GM12878 (cell line): ENCODE results near the gene ABCA7. TPM values are rescaled to one million over a fixed set of nuclear protein-coding genes. Genes with fewer than 3 reads are reported as not detected.

Experiments used
- ATAC-seq: fragments of 200-7000 bp; cut with Tn5 transposase; 3 replicates; pipeline ENCODE4 v1.9.1; 2020; ENCODE audit warnings: mild to moderate bottlenecking, moderate library complexity
- BruUV-seq: library from RNA; stranded (reverse); fragments of 400-500 nt; replicated peaks from 2 replicates; lab custom pipeline; 2021; lab: Mats Ljungman, UMichigan
- CTCF ChIA-PET: fragments of 300-600 bp; sonication (Branson Sonifier 250); formaldehyde crosslinking; extraction: SDS; loops from one replicate; lab custom pipeline; 2021; ENCODE audit warnings: inconsistent platforms; lab: Yijun Ruan, JAX
- POLR2A ChIA-PET: fragments of 350-600 bp; formaldehyde crosslinking; extraction: SDS; loops from one replicate; lab custom pipeline; 2021; ENCODE audit warnings: inconsistent platforms; lab: Charles Lee
- RAD21 ChIA-PET: fragments of 300-600 bp; sonication (Branson Sonifier 250); formaldehyde crosslinking; loops from one replicate; lab custom pipeline; 2023; ENCODE audit warnings: antibody characterized with exemption; ENCODE audit not compliant: unreplicated experiment; lab: Charles Lee
- SMC1A ChIA-PET: fragments of 300-600 bp; sonication (Branson Sonifier 250); formaldehyde crosslinking; loops from one replicate; lab custom pipeline; 2023; ENCODE audit not compliant: unreplicated experiment, uncharacterized antibody; lab: Charles Lee
- DNase-seq: peaks from one replicate; pipeline ENCODE4 v3.0.0-alpha.2; 2011; ENCODE audit warnings: low read depth, low spot score
- FAIRE-seq: peaks from 3 replicates; lab custom pipeline; 2011; peaks lifted over from hg19 to GRCh38; lab: Jason Lieb, UNC
- H2AFZ ChIP-seq: 2 replicates; pipeline ENCODE4 v1.6.0; 2011; ENCODE audit warnings: low read depth, low read length, control low read depth; ENCODE audit not compliant: control insufficient read depth
- H3K27ac ChIP-seq: 2 replicates; pipeline ENCODE4 v1.5.1; 2011; ENCODE audit warnings: control low read depth; ENCODE audit not compliant: control insufficient read depth, insufficient read depth
- H3K27me3 ChIP-seq, 2 experiments: replicated peaks in 1 of 2; 2 replicates each; pipeline versions ENCODE4 v1.6.0 to v1.6.1; 2011; ENCODE audit warnings: low read length in 1 of 2; ENCODE audit not compliant: control insufficient read depth in 2 of 2, insufficient read depth in 2 of 2
- H3K36me3 ChIP-seq, 2 experiments: 2 replicates each; pipeline ENCODE4 v1.5.1; 2011; ENCODE audit warnings: low read length in 1 of 2; ENCODE audit not compliant: control insufficient read depth in 2 of 2, insufficient read depth in 2 of 2
- H3K4me1 ChIP-seq: 2 replicates; pipeline ENCODE4 v1.6.1; 2011; ENCODE audit warnings: mild to moderate bottlenecking, low read length, moderate library complexity, mixed read lengths; ENCODE audit not compliant: control insufficient read depth, insufficient read depth
- H3K4me2 ChIP-seq: 2 replicates; pipeline ENCODE4 v1.6.0; 2011; ENCODE audit warnings: control low read depth; ENCODE audit not compliant: control insufficient read depth, insufficient read depth
- H3K4me3 ChIP-seq: fragments of 200-600 bp; sonication (generic); 2 replicates; pipeline ENCODE4 v1.5.1; 2016
- H3K79me2 ChIP-seq: 2 replicates; pipeline ENCODE4 v1.6.0; 2011; ENCODE audit warnings: low read length; ENCODE audit not compliant: control insufficient read depth, insufficient read depth
- H3K9ac ChIP-seq: 2 replicates; pipeline ENCODE4 v1.8.0; 2011; ENCODE audit warnings: low read length, control low read depth, mixed read lengths; ENCODE audit not compliant: control insufficient read depth, insufficient read depth
- H3K9me3 ChIP-seq: replicated peaks from 3 replicates; pipeline ENCODE4 v1.5.1; 2011; ENCODE audit warnings: mild to moderate bottlenecking, low read length; ENCODE audit not compliant: control insufficient read depth, insufficient read depth
- H4K20me1 ChIP-seq: 2 replicates; pipeline ENCODE4 v1.6.0; 2011; ENCODE audit not compliant: control insufficient read depth, insufficient read depth
- CBX5 ChIP-seq: sonication (generic); IDR thresholded peaks from 2 replicates; pipeline ENCODE4 v1.6.1; 2016; ENCODE audit warnings: low read depth, moderate library complexity, mild to moderate bottlenecking, inconsistent platforms
- HSF1 ChIP-seq: fragments of 150-350 bp; IDR thresholded peaks from 2 replicates; pipeline ENCODE4 v1.6.1; 2014; ENCODE audit warnings: mild to moderate bottlenecking, low read depth, low read length
- JUNB ChIP-seq: IDR thresholded peaks from 2 replicates; pipeline ENCODE4 v1.6.1; 2016; ENCODE audit warnings: antibody characterized with exemption, mild to moderate bottlenecking
- RB1 ChIP-seq: fragments of 450-650 bp; formaldehyde crosslinking; IDR thresholded peaks from 2 replicates; pipeline ENCODE4 v1.6.1; 2017; ENCODE audit warnings: mild to moderate bottlenecking, borderline replicate concordance
- WGBS: methylation state at CpG from one replicate; pipeline ENCODE4 v1.1.6; 2016; ENCODE audit warnings: low lambda C conversion rate; ENCODE audit not compliant: insufficient replicate concordance, insufficient coverage; ENCODE audit errors: missing lambda C conversion rate; 5-methylcytosine and 5-hydroxymethylcytosine counted together
- in situ Hi-C: fragments of 300-500 bp; cut with MboI; formaldehyde crosslinking; loops from 9 replicates; pipeline ENCODE4 v1.14.3; 2018; ENCODE audit warnings: mixed read lengths
- intact Hi-C: fragments of 100-400 bp; cut with micrococcal nuclease; formaldehyde crosslinking; loops from one replicate; pipeline ENCODE4 v1.14.2; 2022; ENCODE audit not compliant: unreplicated experiment
- polyA plus RNA-seq, 11 experiments: library from polyadenylated mRNA; depleted of rRNA in 4 of 11; unstranded in 6 of 11; stranded (reverse) in 5 of 11; fragments of >200 nt; fragmentation: Nextera tagmentation in 4 of 11; fragmentation: Illumina TruSeq in 1 of 11; extraction: Ambion mirVana in 4 of 11; extraction: Trizol in 1 of 11; gene quantifications; 1 replicate in 1 of 11; 2 replicates in 10 of 11; pipeline versions ENCODE4 v1.2.1 to v1.2.3, GENCODE V29; 2011 to 2016; ENCODE audit warnings: inconsistent platforms in 2 of 11, missing spikeins in 2 of 11, low read depth in 1 of 11
- total RNA-seq, 4 experiments: library from RNA; depleted of rRNA in 3 of 4; stranded (reverse); fragments of >200 nt in 3 of 4; fragmentation: Illumina TruSeq in 1 of 4; extraction: Trizol in 1 of 4; gene quantifications; 2 replicates each; pipeline versions ENCODE4 v1.2.1 to v1.2.3, GENCODE V29; 2013 to 2021
- TF ChIP-seq, protein P1 (sequence below): fragments of 450-650 bp; IDR thresholded peaks from 2 replicates; pipeline ENCODE4 v1.6.1; 2017; ENCODE audit warnings: antibody characterized with exemption, mild to moderate bottlenecking, moderate library complexity

Gene ABCA7
- total and polyA plus RNA-seq, 10 of the 15 experiments (the other 5 are each of a cell fraction or from before 2014, with no cell fraction given), result 1.0 to 49.5 (median 14.8) TPM

- WGBS, result 92% methylated on average over 29 of the region's 31 CpGs
Observed at GRCh38 chr19:1050989-1051788, 11.3 kb downstream of the ABCA7 start.

More at GRCh38 chr19:1050989-1051788, 11.3 kb downstream of the ABCA7 start:
- Histone ChIP-seq H2AFZ (no peak overlapping the region), H3K27ac (no peak overlapping the region), H3K27me3 (no peaks in the 10 kb centered on the region), H3K4me1 (no peaks in the 10 kb centered on the region), H3K79me2 (no peaks in the 10 kb centered on the region), H3K36me3 (peaks cover 0 to 1% of the 10 kb centered on the region in 2 experiments; a peak in 1 of 4 replicates), H3K9ac (no peak overlapping the region), H3K4me2 (no peak overlapping the region), H3K4me3 (no peak overlapping the region), H4K20me1 (no peaks in the 10 kb centered on the region), H3K9me3 (no peaks in the 10 kb centered on the region)
- ChIA-PET SMC1A (no interaction called here), CTCF (no interaction called here), RAD21 (no interaction called here), POLR2A (no interaction called here)
- TF ChIP-seq, protein P1, sequence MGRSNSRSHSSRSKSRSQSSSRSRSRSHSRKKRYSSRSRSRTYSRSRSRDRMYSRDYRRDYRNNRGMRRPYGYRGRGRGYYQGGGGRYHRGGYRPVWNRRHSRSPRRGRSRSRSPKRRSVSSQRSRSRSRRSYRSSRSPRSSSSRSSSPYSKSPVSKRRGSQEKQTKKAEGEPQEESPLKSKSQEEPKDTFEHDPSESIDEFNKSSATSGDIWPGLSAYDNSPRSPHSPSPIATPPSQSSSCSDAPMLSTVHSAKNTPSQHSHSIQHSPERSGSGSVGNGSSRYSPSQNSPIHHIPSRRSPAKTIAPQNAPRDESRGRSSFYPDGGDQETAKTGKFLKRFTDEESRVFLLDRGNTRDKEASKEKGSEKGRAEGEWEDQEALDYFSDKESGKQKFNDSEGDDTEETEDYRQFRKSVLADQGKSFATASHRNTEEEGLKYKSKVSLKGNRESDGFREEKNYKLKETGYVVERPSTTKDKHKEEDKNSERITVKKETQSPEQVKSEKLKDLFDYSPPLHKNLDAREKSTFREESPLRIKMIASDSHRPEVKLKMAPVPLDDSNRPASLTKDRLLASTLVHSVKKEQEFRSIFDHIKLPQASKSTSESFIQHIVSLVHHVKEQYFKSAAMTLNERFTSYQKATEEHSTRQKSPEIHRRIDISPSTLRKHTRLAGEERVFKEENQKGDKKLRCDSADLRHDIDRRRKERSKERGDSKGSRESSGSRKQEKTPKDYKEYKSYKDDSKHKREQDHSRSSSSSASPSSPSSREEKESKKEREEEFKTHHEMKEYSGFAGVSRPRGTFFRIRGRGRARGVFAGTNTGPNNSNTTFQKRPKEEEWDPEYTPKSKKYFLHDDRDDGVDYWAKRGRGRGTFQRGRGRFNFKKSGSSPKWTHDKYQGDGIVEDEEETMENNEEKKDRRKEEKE, result no peak
- TF ChIP-seq RB1, result no peak
- TF ChIP-seq JUNB, result no peak
- TF ChIP-seq CBX5, result no peak
- TF ChIP-seq HSF1, result no peak
- ATAC-seq (no peak), DNase-seq (no peak), FAIRE-seq (no peak)
- intact Hi-C loops (no loop called here), in situ Hi-C loops (no loop called here)
- BruUV-seq, result no TSS peak
